Panc1 (cell line): ENCODE data around the gene GBA2. TPM values are rescaled to one million over a fixed set of nuclear protein-coding genes. Genes with fewer than 3 reads are reported as not detected.

Experiments used
- ATAC-seq: fragments of 200-7000 bp; cut with Tn5 transposase; 2 replicates; pipeline ENCODE4 v1.9.1; 2020; ENCODE audit warnings: mild to moderate bottlenecking, moderate library complexity
- BruUV-seq: library from RNA; stranded (reverse); fragments of 400-500 nt; replicated peaks from 2 replicates; lab custom pipeline; 2021; lab: Mats Ljungman, UMichigan
- CTCF ChIA-PET: fragments of 300-600 bp; sonication (Branson Sonifier 250); formaldehyde crosslinking; loops from one replicate; lab custom pipeline; 2022; ENCODE audit warnings: antibody characterized with exemption; lab: Charles Lee
- POLR2A ChIA-PET: fragments of 300-600 bp; sonication (Branson Sonifier 250); formaldehyde crosslinking; loops from one replicate; lab custom pipeline; 2022; ENCODE audit warnings: antibody characterized with exemption; lab: Charles Lee
- DNase-seq: peaks from one replicate; pipeline ENCODE4 v3.0.0-alpha.2; 2010; ENCODE audit warnings: low read depth, low spot score
- H3K27ac ChIP-seq: 2 replicates; pipeline ENCODE4 v1.5.1; 2011; ENCODE audit warnings: mild to moderate bottlenecking, low read length, inconsistent platforms
- H3K27me3 ChIP-seq: fragments of 200-500 bp; sonication (Bioruptor generic); 2 replicates; pipeline ENCODE4 v1.6.0; 2014; ENCODE audit warnings: low read length, inconsistent platforms; ENCODE audit not compliant: control insufficient read depth, insufficient read depth
- H3K36me3 ChIP-seq: fragments of 200-500 bp; sonication (Bioruptor generic); 2 replicates; pipeline ENCODE4 v1.5.1; 2014; ENCODE audit warnings: inconsistent platforms, mild to moderate bottlenecking, low read length, moderate library complexity; ENCODE audit not compliant: control insufficient read depth, insufficient read depth
- H3K4me1 ChIP-seq: 2 replicates; pipeline ENCODE4 v1.5.1; 2011; ENCODE audit warnings: inconsistent platforms, mild to moderate bottlenecking, low read length, moderate library complexity; ENCODE audit not compliant: control insufficient read depth, insufficient read depth
- H3K4me3 ChIP-seq, 2 experiments: 2 replicates each; pipeline ENCODE4 v1.5.1; 2011 to 2012; ENCODE audit warnings: low read depth in 2 of 2, low read length in 2 of 2, mild to moderate bottlenecking in 2 of 2, inconsistent platforms in 1 of 2, moderate library complexity in 1 of 2
- H3K9me3 ChIP-seq: fragments of 200-500 bp; sonication (Bioruptor generic); 2 replicates; pipeline ENCODE4 v1.5.1; 2014; ENCODE audit warnings: low read depth, mild to moderate bottlenecking, inconsistent platforms, low read length, moderate library complexity; ENCODE audit not compliant: control insufficient read depth, insufficient read depth
- POLR2AphosphoS5 ChIP-seq: IDR thresholded peaks from 2 replicates; pipeline ENCODE4 v1.6.1; 2012; ENCODE audit warnings: mild to moderate bottlenecking, low read depth, low read length, moderate library complexity
- REST ChIP-seq, 2 experiments: IDR thresholded peaks; 2 replicates each; pipeline ENCODE4 v1.6.1; 2011 to 2012; ENCODE audit warnings: low read depth in 2 of 2, control low read depth in 1 of 2, low read length in 1 of 2, mild to moderate bottlenecking in 1 of 2, moderate library complexity in 1 of 2; ENCODE audit not compliant: insufficient read depth in 1 of 2
- SIN3A ChIP-seq: IDR thresholded peaks from 2 replicates; pipeline ENCODE4 v1.6.1; 2012; ENCODE audit warnings: low read depth, mild to moderate bottlenecking, low read length, moderate library complexity, borderline replicate concordance; ENCODE audit not compliant: insufficient read depth
- TCF7L2 ChIP-seq: IDR thresholded peaks from 2 replicates; pipeline ENCODE4 v1.6.1; 2011; ENCODE audit warnings: mild to moderate bottlenecking, low read depth, low read length, inconsistent platforms
- in situ Hi-C: cut with HindIII; loops from 2 replicates; pipeline ENCODE4 v1.10.0; 2016; ENCODE audit warnings: low sequenced_read_pairs, low pct_unique_long_range_greater_than_20kb
- intact Hi-C: fragments of 100-400 bp; cut with micrococcal nuclease; formaldehyde crosslinking; loops from one replicate; pipeline ENCODE4 v1.10.0; 2022; ENCODE audit not compliant: unreplicated experiment
- total RNA-seq: library from RNA; stranded (reverse); gene quantifications from one replicate; pipeline ENCODE4 v1.2.1, GENCODE V29; 2021; ENCODE audit not compliant: unreplicated experiment
- TF ChIP-seq, protein P1 (sequence below): fragments of 450-650 bp; IDR thresholded peaks from 2 replicates; pipeline ENCODE4 v1.5.1; 2017; ENCODE audit warnings: mild to moderate bottlenecking

GBA2 gene
- total RNA-seq, 1 experiment from 2014 or later, result 109 TPM

GRCh38 chr9:35776018-35776417, 27.0 kb upstream of the GBA2 start:
- no peak for DNase-seq
- no peaks in the 10 kb centered on the region for H3K27me3 ChIP-seq
- BruUV-seq, result no TSS peak
- intact Hi-C loops, result no loop called here
- ATAC-seq, result no peak
- no peaks in the 10 kb centered on the region for H3K36me3 ChIP-seq
- H3K4me1 ChIP-seq, result peaks cover 7% of the 10 kb centered on the region
- no peak overlapping the region for H3K4me3 ChIP-seq
- in situ Hi-C loops, result no loop called here
- no peaks in the 10 kb centered on the region for H3K9me3 ChIP-seq
- ChIA-PET CTCF (no interaction called here), POLR2A (no interaction called here)
- TF ChIP-seq SIN3A (no peak), REST (IDR thresholded peaks at IDR 0.05; ENCODE audit: insufficient read depth in 1 of 2, low read depth in 2 of 2, low read length in 1 of 2) (no peak), POLR2AphosphoS5 (no peak), TCF7L2 (no peak)
- TF ChIP-seq, protein P1, sequence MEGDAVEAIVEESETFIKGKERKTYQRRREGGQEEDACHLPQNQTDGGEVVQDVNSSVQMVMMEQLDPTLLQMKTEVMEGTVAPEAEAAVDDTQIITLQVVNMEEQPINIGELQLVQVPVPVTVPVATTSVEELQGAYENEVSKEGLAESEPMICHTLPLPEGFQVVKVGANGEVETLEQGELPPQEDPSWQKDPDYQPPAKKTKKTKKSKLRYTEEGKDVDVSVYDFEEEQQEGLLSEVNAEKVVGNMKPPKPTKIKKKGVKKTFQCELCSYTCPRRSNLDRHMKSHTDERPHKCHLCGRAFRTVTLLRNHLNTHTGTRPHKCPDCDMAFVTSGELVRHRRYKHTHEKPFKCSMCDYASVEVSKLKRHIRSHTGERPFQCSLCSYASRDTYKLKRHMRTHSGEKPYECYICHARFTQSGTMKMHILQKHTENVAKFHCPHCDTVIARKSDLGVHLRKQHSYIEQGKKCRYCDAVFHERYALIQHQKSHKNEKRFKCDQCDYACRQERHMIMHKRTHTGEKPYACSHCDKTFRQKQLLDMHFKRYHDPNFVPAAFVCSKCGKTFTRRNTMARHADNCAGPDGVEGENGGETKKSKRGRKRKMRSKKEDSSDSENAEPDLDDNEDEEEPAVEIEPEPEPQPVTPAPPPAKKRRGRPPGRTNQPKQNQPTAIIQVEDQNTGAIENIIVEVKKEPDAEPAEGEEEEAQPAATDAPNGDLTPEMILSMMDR, result no peak
- no peak overlapping the region for H3K27ac ChIP-seq

DNA sequence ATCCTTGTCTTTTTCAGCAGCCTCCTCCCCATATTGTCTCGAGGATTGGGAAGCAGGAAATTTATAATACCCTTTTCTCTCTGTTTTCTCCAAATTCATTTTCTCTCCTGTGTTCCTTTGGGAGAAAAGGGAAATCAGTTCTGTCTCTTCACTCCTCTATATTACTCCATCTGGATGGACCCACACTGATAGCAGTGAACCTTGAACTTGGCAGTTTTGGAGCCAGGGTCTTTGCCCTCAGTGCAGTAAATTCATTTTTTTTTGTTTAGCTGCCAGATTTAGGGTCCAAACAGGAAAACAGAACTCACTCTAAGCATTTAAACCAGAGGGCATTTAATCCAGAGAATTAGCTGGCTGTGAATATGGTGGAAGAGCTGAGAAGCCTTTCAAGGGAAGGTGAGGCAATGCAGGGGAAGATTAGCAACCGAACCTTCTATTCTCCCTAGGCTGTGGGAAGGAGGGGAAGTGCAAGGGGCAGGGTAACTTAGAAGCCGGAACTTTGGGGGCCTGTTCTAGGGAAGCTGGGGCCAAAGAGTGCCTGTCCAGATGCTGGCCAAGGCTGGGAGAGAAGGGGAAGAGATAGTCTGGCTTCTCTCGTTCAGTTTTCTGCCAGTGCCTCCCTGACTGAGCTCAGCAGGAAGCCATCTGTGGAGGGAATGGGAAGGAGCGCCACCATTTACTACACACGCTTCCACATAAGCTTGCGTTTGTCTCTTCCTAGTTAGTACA, 26.0 kb upstream of the GBA2 start:
- ATAC-seq (peak; percentile 28; the same call in 1 of the 2 replicates), DNase-seq (no peak)
- Histone ChIP-seq H3K27me3 (no peaks in the 10 kb centered on the region), H3K4me3 (no peak overlapping the region), H3K4me1 (peaks cover 8% of the 10 kb centered on the region), H3K36me3 (no peaks in the 10 kb centered on the region), H3K9me3 (no peaks in the 10 kb centered on the region), H3K27ac (no peak overlapping the region)
- POLR2A ChIA-PET, result no interaction called here
- CTCF ChIA-PET, result no interaction called here
- intact Hi-C loops, result no loop called here
- TF ChIP-seq REST (IDR thresholded peaks at IDR 0.05; ENCODE audit: insufficient read depth in 1 of 2, low read depth in 2 of 2, low read length in 1 of 2) (no peak), SIN3A (no peak), TCF7L2 (no peak), POLR2AphosphoS5 (no peak)
- TF ChIP-seq, protein P1, result no peak
- in situ Hi-C loops, result no loop called here
- no TSS peak for BruUV-seq
